Measurements from ENCODE around the gene GPHN.

Gene GPHN

DNA sequence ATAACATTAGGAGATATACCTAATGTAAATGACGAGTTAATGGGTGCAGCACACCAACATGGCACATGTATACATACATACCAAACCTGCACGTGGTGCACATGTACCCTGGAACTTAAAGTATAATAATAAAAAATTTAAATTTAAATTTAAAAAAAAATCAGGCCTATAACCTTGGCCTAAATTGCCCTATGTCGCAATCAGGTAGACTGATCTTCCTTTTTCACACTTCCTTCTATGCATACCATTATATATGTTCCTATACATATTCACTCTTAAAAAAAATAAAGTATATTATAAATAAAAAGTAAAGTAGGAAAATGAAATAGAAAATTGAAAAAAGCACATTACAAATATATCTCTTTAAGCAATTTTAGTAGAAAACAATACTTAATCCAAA lies 563.6 kb downstream of the GPHN start:
- DNase-seq: no peak

GRCh38 chr14:67077921-67078320 lies 570.0 kb downstream of the GPHN start:
- peak; percentile 6 for DNase-seq

- no peak for DNase-seq
Measured at GRCh38 chr14:67079846-67080245, 571.9 kb downstream of the GPHN start.

- no peak for DNase-seq
Measured at GRCh38 chr14:67108230-67108629, 600.3 kb downstream of the GPHN start.

- DNase-seq: no peak
Measured at GRCh38 chr14:67111022-67111421, 603.1 kb downstream of the GPHN start.

DNA sequence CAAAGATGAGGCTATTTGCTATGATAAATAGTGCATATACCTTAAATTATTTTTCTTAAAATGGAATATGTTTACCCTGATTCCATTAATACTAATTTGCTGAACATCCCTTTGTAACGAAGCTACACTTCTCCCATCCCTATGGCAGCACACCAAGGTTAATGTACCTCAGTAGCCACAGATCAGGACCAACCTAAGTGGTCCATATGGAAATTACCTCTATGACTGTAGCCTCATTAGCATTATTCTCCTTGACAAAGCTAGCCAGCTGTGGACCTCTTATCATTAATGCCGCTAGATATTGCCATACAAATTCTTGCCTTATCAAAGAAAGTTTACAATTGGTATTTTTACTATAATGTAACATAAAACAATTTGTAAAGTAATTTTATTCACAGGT lies 604.4 kb downstream of the GPHN start:
- DNase-seq: no peak

DNA sequence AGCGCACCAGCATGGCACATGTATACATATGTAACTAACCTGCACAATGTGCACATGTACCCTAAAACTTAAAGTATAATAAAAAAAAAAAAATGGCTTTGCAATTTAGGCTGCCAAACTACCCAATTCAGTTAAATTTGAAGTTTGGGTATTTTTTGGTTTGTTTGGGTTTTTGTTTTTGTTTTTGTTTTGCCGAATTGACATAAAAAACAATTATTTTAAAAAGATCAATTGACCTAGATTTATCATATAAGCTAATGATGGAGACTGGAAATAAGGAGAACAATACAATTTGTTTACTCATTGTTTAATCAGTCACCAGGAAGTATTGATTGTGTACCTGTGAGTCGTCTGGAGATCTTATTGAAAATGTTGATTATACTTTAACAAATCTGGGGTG lies 619.2 kb downstream of the GPHN start:
- DNase-seq: no peak

GRCh38 chr14:67129768-67130167 lies 621.8 kb downstream of the GPHN start:
- no peak for DNase-seq

DNA sequence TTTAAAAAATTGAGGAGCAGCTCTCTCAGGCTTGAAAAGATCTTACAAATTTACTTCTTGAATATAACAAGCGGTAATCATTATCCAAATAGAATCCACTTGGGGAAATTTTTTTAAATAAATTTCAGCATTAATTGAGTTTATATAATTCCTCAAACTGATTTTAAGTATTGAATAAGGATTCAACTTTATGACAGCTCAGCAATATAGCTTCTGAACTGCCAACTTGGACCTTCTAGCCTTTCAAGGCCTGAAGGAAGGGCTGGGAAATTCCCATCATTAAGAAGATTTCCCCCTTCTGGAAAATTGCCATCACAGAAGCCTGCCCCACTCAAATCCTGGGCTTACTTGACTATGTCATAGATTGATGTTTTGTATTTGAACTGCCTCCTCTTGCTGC lies 623.7 kb downstream of the GPHN start:
- no peak for DNase-seq

DNA sequence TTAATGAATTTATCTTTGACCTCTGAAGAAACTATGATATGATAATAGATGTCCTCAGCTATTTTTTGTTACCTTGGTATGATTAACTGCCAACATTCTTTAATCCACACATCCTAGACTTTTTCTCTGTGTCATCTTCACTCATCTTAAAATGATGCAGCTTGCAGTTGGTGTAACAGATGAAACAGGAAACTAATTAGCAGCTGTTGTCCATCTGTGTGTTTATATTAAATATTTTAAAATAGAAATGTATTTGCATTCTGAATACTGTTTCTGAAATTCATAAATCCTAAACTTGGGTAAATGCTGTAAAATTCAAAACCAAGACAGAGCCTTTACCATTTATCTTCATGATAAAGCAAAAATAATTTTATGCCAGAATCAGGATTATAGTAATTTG lies 625.2 kb downstream of the GPHN start:
- no peak for DNase-seq

DNA sequence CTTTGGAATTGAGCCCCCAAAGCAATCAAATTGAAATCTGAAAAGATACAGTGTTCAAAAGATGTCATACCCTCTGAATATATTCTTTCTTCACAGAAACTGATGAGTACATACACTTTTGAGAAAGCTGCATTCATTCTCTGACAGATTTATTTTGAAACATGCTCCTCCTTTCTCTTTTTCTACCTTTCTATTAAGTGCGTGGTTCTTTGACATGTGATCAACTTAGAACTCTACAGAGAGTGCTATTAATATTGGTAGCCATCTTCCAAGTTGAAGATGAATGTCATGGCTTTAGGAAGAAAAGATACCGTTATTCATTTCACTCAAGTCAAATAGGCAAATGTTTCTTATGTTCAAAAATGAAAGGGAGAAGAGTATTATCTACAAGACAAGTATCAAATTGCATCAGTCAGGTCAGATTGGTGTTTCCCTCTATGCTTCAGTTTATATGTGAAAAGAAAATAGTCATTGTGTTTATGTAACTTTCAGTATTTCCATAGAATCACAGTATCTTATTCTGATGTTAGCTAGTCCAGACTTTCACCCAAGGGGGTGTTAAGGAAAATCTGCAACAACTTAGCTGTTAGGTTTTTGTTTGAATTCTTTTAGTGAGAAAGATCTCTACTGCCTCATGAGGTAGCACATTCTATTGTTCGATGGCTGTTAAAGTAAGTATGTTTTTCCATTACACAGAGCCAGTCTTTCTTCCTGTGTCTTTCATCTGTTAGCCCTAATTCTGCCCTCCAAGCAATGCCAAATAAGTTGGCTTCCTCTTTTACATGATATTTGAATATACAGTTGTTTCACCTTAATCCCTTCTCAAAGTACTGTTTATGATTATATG lies 625.9 kb downstream of the GPHN start:
- peak; percentile 1 for DNase-seq

DNA sequence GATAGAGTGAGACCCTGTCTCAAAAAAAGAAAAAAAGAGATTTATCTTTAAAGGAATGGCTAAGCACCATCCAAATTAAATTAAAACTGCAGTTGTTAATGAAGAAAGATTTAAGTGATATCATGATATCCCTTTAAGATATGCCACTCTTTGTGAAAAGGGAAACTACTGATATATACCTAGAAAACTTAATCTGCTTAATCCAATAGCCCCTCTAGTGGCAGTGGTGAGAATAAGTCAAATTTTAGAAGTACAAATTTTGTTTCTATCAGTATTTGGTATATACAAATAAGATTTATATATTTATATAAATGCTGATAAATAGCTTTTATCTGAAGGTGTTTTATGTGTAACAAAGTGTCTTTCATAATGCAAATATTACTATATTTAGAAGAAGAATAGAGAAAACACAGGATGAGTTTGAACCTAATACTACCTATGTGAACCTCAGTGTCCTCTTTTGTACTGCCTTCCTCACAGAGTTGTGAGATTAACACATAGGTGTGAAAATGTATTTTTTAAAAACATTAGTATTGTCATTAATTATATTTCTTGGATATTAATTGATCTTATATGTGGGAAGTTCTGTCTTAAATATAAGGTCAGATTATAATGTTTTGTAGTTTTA lies 629.9 kb downstream of the GPHN start:
- DNase-seq: no peak

- DNase-seq: no peak
Measured at GRCh38 chr14:67140556-67140955, 632.6 kb downstream of the GPHN start.

DNA sequence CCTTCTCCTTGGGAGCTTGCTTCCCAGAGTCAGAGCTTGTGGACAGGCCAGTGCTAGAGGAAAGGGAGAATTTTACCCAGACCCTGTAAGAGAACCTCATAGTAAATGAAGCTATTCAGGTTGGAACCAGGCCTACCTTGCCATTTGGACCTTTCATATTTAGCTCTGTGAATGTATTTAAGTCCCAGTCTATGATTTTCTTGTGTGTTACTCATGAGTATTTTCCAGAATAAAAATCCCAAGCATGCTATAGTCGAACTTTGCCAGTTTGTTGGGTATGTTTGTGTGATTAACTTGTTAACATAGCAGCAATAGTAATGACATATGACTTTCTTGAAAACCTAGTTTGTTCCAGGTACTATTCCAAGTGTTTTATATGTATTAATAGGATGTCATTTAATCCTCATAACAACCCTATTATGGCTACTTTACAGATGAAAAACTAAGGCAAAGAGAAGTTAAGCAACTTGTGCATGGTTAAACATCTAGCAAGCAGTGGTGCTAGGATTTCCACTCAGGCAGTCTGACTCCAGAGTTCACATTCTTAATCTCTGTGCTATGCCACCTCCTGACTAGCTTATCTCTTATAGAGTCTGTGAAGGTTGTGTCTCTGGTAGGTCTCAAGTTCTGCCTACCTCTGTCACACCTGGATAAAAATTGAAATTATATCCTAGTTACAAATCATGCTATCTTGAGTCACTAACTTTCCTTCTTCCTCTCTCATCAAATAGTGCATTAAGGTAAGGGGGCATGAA lies 633.4 kb downstream of the GPHN start:
- no peak for DNase-seq

DNA sequence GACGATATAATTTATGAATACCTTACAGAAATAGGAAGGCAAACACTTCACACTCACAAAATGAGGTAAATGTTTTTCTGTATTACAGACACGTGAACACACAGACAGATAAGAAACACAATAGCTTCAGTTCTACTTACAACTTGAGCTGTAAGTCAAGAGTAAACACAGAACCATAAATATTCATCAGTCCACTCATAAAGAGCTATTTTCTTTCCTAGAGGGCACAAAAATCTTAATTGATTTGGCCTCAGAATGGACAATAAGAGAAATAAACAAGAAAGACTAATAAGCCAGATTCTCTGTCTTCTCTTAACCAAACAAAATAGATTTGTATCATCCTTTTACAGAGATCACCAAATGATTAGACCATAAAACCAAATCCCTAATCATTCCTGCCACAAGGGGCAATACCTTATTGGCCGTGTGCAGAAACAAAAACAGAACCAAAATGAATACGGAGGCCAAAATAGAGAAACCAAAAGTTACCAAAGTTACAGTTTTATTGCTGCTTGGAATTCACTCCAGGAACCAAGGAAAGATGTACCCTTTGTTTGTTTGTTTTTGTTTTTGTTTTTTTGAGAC lies 643.2 kb downstream of the GPHN start:
- DNase-seq: no peak

DNA sequence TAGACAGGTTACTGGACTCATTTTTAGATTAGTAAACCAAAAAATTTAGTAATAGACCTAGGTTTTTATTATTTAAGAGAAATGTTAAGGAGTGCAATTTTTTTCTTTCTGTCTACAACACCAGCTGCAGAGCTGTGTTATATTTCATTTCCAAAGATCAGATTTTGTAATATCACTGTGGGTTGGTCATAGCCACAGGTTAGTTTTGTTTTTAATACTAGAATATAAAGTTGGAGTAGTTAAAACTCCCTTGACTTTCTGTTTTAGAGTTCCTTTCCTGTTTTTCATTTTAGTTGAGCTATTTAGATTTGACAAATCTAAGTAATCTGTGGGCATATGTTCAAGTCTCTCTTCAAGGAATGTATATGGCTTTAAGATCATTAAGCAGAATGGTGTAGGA lies 650.6 kb downstream of the GPHN start:
- no peak for DNase-seq

GRCh38 chr14:67162385-67162784 lies 654.4 kb downstream of the GPHN start:
- DNase-seq: no peak

DNA sequence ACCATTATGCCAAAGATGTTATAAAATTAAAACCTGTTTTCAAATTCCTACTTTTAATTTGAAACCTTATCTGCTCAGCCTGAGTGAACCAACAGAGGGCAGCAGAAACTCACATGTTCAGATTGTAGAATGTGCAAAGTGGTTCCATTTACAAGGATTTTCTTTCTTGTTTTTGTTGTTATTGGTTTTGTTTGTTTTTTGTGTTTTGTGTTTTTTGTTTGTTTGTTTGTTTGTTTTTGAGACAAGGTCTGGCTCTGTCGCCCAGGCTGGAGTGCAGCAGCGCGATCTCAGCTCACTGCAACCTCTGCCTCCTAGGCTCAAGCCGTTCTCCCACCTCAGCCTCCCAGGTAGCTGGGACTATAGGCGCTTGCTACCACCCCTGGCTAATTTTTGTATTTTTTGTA lies 658.5 kb downstream of the GPHN start:
- peak; percentile 68 for DNase-seq

DNA sequence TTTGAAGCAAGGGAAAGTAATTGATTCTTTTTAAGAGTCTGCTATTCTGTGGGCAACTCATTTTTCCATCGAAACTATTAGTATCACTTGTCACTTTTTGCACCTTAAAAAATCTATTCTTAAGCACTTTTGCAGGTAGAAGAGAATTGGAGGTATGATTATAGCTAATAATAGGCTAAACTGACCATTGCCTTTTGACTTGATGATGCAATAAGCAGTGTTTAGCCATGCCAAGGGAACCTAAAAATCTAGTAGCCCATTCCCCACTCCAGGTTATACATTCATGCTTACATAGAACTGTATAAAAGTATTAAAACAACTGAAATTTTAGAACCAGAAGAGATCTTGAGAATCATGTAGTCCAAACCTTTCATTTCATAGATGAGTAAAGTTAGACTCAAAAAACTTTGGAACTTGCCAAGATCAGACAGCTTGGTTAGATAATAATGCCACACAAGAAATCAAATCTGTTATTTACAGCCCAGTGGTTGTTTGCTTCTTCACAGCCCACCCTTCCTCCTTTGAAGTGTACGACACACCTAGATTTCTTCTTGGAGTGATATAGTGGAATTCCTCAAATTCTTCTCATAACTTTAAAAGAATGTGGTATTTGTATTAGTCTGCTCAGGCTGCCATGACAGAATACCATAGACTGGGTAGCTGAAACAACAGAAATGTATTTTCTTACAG lies 659.6 kb downstream of the GPHN start:
- no peak for DNase-seq

- no peak for DNase-seq
Measured at GRCh38 chr14:67168110-67168441, 660.1 kb downstream of the GPHN start.

- no peak for DNase-seq
Measured at GRCh38 chr14:67170660-67171059, 662.7 kb downstream of the GPHN start.

GRCh38 chr14:67172056-67172455 lies 664.1 kb downstream of the GPHN start:
- no peak for DNase-seq

DNA sequence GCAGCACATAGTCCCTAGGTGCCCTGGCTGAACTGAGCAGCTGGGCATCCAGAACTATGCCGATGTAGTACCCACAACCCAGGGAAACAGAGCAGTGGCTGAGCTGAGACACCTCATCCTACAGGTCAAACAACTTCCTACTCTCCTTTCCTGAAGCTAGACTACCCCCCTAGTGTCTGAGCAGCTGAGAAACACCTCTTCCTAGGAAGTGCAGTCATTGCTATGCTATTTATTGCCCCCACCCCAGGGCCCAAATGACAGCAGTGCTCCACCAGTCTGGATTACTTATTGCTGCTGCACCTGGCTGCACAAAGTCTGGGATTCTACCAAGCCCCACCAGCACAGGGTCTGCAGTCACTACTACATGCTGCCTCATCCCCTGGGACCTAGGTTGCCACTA lies 664.6 kb downstream of the GPHN start:
- DNase-seq: no peak
